ENCODE data around the gene UBA5.

The UBA5 gene

DNA sequence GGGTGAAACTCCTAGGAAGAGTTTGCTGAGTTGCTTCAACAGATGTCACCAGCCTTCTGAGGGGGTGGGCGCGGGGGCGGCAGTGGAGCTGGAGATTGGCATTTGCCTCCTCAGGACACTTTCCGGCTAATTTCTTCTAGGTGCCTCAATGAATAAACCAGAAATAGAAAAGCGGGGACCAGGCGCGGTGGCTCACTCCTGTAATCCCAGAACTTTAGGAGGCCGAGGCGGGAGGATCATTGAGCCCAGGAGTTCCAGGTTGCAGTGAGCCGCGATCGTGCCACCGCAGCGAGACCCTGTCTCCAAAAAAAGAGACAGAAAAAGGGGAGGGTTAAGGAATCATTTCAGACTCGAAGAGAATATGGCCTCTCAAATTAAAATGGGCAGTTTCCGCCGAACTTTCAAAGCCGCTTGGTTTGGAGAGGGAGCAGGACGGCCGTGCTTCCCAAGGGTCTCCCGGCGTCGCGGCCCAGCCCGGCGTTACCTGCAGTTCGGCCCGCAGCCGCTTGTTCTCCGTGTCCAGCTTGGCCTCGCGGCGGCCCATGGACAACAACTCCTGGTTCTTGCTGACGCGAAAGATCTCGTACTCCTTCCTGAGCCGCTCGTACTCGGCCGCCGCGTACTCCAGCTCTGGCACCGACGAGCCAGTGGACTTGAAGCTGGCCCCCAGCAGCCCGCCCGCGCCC is 61.5 kb downstream of the UBA5 start:
- DNase-seq, result no peak

DNA sequence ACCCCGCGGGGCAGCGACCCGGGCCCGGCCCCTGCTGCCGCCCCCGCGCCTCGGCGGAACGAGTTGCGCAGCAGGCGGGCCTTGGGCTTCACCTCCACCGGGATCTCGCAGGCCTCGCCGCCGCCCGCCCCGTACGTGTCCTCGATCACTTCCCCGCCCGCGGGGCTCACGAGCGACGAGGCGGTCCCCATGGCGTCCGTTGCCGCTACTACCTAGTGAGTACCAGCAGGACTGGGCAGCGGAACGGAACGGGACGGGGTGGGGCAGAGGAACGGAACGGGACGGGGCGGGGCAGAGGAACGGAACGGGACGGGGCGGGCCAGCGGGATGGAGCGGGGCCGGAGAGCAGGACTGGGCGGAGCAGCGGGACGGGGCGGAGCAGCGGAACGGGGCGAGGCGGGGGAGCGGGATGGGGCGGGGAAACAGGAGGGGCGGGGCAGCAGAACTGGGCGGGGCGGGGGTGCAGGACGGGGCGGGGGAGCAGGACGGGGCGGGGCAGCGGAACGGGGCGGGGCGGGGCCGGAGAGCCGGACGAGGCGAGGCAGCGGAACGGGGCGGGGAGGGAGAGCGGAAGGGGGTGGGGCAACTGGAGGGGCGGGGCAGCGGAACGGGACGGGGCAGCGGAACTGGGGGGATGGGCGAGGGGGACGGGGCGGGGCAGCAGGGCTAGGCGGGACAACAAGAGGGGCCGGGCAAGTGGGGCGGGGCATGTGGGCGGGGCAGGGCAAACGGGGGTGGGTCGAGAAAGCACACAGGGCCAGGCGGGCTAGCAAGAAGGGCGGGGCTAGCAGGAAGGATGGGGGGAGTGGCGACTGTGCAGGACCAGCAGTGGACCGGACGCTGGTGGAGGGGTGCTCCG is 62.3 kb downstream of the UBA5 start, which contains the start of gene NPHP3:
NPHP3 (minus strand) TSS at position 245 of the 859 bp plus-strand sequence; CDS start at position 191, 54 bp downstream.
- DNase-seq, result peak; percentile 98

DNA sequence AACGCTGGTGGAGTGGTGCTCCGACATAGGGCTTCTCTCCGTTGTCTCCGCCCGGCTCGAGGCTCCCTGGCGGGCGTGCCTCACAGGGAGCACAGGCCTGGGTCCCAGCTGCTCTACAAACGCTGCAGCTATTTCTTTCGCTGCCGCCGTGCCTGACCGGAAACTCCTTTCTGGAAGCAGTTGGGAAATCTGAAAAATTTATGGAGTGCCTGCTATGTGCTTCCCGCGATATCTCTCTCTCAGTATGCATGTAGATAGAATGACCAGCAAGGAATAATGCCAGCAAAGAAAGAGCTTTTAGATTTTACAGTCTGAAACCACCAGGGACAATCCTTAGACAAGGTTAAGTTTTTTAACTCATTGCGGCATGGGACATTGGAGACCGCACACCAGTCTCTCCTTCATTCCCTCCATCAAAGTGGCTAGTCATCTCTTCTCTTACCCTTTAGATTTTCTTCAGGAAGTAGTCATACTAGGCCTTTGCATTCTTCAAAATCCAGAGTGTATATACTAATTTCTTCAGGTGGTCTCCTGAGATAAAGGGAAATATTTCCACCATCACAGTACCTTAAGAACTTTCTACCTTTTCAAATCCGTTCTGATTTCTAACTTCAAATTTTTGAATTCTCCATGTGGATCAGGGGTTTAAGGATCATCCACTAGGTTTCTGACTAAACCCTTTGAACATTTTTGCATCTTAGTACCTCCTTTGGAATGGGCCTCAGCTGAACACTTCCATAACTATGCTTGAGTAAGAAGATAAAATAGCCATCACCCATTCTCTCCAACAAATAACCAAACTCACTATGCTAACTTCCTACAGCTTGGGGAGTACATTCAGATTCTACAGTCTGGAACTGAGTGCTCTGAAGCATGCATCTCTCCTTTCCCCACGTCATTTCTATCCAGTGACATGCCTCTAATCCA is 63.2 kb downstream of the UBA5 start:
- no peak for DNase-seq

- DNase-seq, result no peak
These were observed 66.3 kb downstream of the UBA5 start for GRCh38 chr3:132726341-132726823.

Data from activated gamma-delta T cell treated with Interleukin-2 at 50 U/mL for 16 hours (primary cell).